Upper lobe of left lung (tissue), 6 donors: ENCODE results near the gene TSPYL6. TPM values are rescaled to one million over a fixed set of nuclear protein-coding genes. Genes with fewer than 3 reads are reported as not detected.

Experiments used
- ATAC-seq, 2 donors: fragments of 200-7000 bp; cut with Tn5 transposase; one replicate each; pipeline ENCODE4 v1.9.1; 2022; ENCODE audit warnings: mild to moderate bottlenecking in 2 of 2, moderate library complexity in 2 of 2; ENCODE audit not compliant: low FRiP score in 2 of 2
- DNase-seq, 2 donors: peaks; one replicate each; pipeline ENCODE4 v3.0.0-alpha.2; 2019 to 2020
- H3K27ac ChIP-seq, 4 donors: fragments of 200-600 bp; sonication (generic); one replicate each; pipeline ENCODE4 v1.5.1; 2016 to 2019
- H3K27me3 ChIP-seq, 4 donors: fragments of 200-600 bp; sonication (generic); one replicate each; pipeline ENCODE4 v1.5.1; 2017 to 2019
- H3K36me3 ChIP-seq, 4 donors: fragments of 200-600 bp; sonication (generic); one replicate each; pipeline ENCODE4 v1.5.1; 2016 to 2019
- H3K4me1 ChIP-seq, 4 donors: fragments of 200-600 bp; sonication (generic); one replicate each; pipeline ENCODE4 v1.5.1; 2018 to 2019
- H3K4me3 ChIP-seq, 4 donors: fragments of 200-600 bp; sonication (generic); one replicate each; pipeline ENCODE4 v1.5.1; 2017 to 2019; ENCODE audit warnings: mild to moderate bottlenecking in 2 of 4, moderate library complexity in 1 of 4
- H3K9me3 ChIP-seq, 4 donors: fragments of 200-600 bp; sonication (generic); one replicate each; pipeline ENCODE4 v1.5.1; 2018 to 2019
- EP300 ChIP-seq, 4 donors: sonication (generic); formaldehyde crosslinking; IDR thresholded peaks; one replicate each; pipeline ENCODE4 v1.5.1; 2017; ENCODE audit warnings: antibody characterized with exemption in 4 of 4, control low read depth in 2 of 4
- POLR2A ChIP-seq, 4 donors: fragments of 450-650 bp; IDR thresholded peaks; one replicate each; pipeline ENCODE4 v1.5.1; 2016 to 2017; ENCODE audit warnings: antibody characterized with exemption in 4 of 4, mild to moderate bottlenecking in 2 of 4
- POLR2AphosphoS5 ChIP-seq, 2 donors: sonication (generic); formaldehyde crosslinking; IDR thresholded peaks; one replicate each; pipeline ENCODE4 v1.5.1; 2017; ENCODE audit warnings: antibody characterized with exemption in 2 of 2
- WGBS, 2 donors: methylation state at CpG; one replicate each; pipeline ENCODE4 v1.1.5; 2017 to 2018; 5-methylcytosine and 5-hydroxymethylcytosine counted together
- total RNA-seq, 6 donors: library from RNA; depleted of rRNA in 4 of 6; stranded (reverse); fragments of >200 nt in 4 of 6; gene quantifications; one replicate each; pipeline versions ENCODE4 v1.1.0 to v1.2.1, GENCODE V29; 2016 to 2021
- TF ChIP-seq, protein P1 (sequence below), 6 experiments: fragments of 450-650 bp in 4 of 6; fragments of 200-600 bp in 2 of 6; sonication (generic) in 2 of 6; IDR thresholded peaks; one replicate each; pipeline ENCODE4 v1.5.1; 2016 to 2019; ENCODE audit warnings: antibody characterized with exemption in 6 of 6
- donor health status: DM: no; HTN: no; CAD: no; lungs with moderate emphysema.
- donor health status: DM: no; HTN: yes; CAD: no; lungs with severe emphysema.

Gene TSPYL6
- total RNA-seq, 6 donors from 2014 or later = 1.0 TPM; not detected in 5

GRCh38 chr2:54254180-54254579 is 1.8 kb downstream of the TSPYL6 start:
- no peaks in the 10 kb centered on the region for H3K27me3 ChIP-seq
- TF ChIP-seq, protein P1, sequence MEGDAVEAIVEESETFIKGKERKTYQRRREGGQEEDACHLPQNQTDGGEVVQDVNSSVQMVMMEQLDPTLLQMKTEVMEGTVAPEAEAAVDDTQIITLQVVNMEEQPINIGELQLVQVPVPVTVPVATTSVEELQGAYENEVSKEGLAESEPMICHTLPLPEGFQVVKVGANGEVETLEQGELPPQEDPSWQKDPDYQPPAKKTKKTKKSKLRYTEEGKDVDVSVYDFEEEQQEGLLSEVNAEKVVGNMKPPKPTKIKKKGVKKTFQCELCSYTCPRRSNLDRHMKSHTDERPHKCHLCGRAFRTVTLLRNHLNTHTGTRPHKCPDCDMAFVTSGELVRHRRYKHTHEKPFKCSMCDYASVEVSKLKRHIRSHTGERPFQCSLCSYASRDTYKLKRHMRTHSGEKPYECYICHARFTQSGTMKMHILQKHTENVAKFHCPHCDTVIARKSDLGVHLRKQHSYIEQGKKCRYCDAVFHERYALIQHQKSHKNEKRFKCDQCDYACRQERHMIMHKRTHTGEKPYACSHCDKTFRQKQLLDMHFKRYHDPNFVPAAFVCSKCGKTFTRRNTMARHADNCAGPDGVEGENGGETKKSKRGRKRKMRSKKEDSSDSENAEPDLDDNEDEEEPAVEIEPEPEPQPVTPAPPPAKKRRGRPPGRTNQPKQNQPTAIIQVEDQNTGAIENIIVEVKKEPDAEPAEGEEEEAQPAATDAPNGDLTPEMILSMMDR (IDR thresholded peaks at IDR 0.05) = no peak
- TF ChIP-seq POLR2AphosphoS5 (IDR thresholded peaks at IDR 0.05) = no peak
- TF ChIP-seq POLR2A (IDR thresholded peaks at IDR 0.05) = no peak
- no peak for TF ChIP-seq EP300 (IDR thresholded peaks at IDR 0.05)
- no peaks in the 10 kb centered on the region for H3K4me1 ChIP-seq
- ATAC-seq (no peak), DNase-seq (no peak)
- no peak overlapping the region for H3K27ac ChIP-seq
- no peaks in the 10 kb centered on the region for H3K36me3 ChIP-seq
- no peak overlapping the region for H3K4me3 ChIP-seq
- no peaks in the 10 kb centered on the region for H3K9me3 ChIP-seq

- ATAC-seq = no peak
These were observed 6.4 kb downstream of the TSPYL6 start for GRCh38 chr2:54249629-54250028.

GRCh38 chr2:54247115-54247514 is 8.9 kb downstream of the TSPYL6 start:
- H3K27ac ChIP-seq = no peak overlapping the region
- H3K27me3 ChIP-seq = no peaks in the 10 kb centered on the region
- ATAC-seq = peak in 1 of 2 donors; percentile 79
- no peak for DNase-seq
- H3K4me1 ChIP-seq = no peaks in the 10 kb centered on the region
- no peaks in the 10 kb centered on the region for H3K36me3 ChIP-seq
- no peak for TF ChIP-seq POLR2A (IDR thresholded peaks at IDR 0.05)
- TF ChIP-seq, protein P1 (IDR thresholded peaks at IDR 0.05) = no peak
- no peak for TF ChIP-seq EP300 (IDR thresholded peaks at IDR 0.05)
- no peak for TF ChIP-seq POLR2AphosphoS5 (IDR thresholded peaks at IDR 0.05)
- WGBS, 2 donors = 40 to 68% methylated on average over 1 of the region's 1 CpG
- H3K4me3 ChIP-seq = no peak overlapping the region
- no peaks in the 10 kb centered on the region for H3K9me3 ChIP-seq

More at GRCh38 chr2:54249629-54250028, 6.4 kb downstream of the TSPYL6 start:
- Histone ChIP-seq H3K27ac (no peak overlapping the region), H3K9me3 (no peaks in the 10 kb centered on the region), H3K27me3 (no peaks in the 10 kb centered on the region), H3K36me3 (no peaks in the 10 kb centered on the region), H3K4me3 (no peak overlapping the region), H3K4me1 (no peaks in the 10 kb centered on the region)
- DNase-seq = no peak
- TF ChIP-seq POLR2AphosphoS5 (IDR thresholded peaks at IDR 0.05) (no peak), POLR2A (IDR thresholded peaks at IDR 0.05) (no peak), EP300 (IDR thresholded peaks at IDR 0.05) (no peak)
- TF ChIP-seq, protein P1 (IDR thresholded peaks at IDR 0.05) = no peak

GRCh38 chr2:54240515-54241469 is 15.2 kb downstream of the TSPYL6 start:
- no peak overlapping the region for H3K4me3 ChIP-seq
- 58 to 61% methylated on average over 5 of the region's 5 CpGs for WGBS, 2 donors
- H3K9me3 ChIP-seq = no peaks in the 10 kb centered on the region
- TF ChIP-seq POLR2A (IDR thresholded peaks at IDR 0.05) (no peak), EP300 (IDR thresholded peaks at IDR 0.05) (no peak), POLR2AphosphoS5 (IDR thresholded peaks at IDR 0.05) (no peak)
- TF ChIP-seq, protein P1 (IDR thresholded peaks at IDR 0.05) = no peak
- ATAC-seq (peak; percentile 49 to 90), DNase-seq (no peak)
- H3K36me3 ChIP-seq = no peaks in the 10 kb centered on the region
- H3K4me1 ChIP-seq = no peaks in the 10 kb centered on the region
- no peaks in the 10 kb centered on the region for H3K27me3 ChIP-seq
- peak overlapping the region in 1 of 4 donors; percentile 38 for H3K27ac ChIP-seq
